Measurements from ENCODE around the gene TTC7B.

GRCh38 chr14:90740946-90741681 lies 75.1 kb downstream of the TTC7B start:
- TF ChIP-seq RAD21 (IDR thresholded peaks at IDR 0.05; ENCODE audit: low read depth) (no peak), CEBPB (IDR thresholded peaks at IDR 0.05) (no peak), USF1 (IDR thresholded peaks at IDR 0.05) (no peak), EGR1 (IDR thresholded peaks at IDR 0.05) (no peak), TCF12 (IDR thresholded peaks at IDR 0.05; ENCODE audit: low read depth) (no peak), MAX (IDR thresholded peaks at IDR 0.05) (no peak), EP300 (IDR thresholded peaks at IDR 0.05; ENCODE audit: borderline replicate concordance) (no peak), CREB1 (IDR thresholded peaks at IDR 0.05; ENCODE audit: low read depth) (no peak), TAF1 (IDR thresholded peaks at IDR 0.05; ENCODE audit: low read depth) (no peak), REST (IDR thresholded peaks at IDR 0.05; ENCODE audit: low read depth) (no peak), TEAD4 (IDR thresholded peaks at IDR 0.05) (no peak), YY1 (IDR thresholded peaks at IDR 0.05; ENCODE audit: low read depth) (no peak)
